NK-92 (cell line): Measurements from ENCODE around the gene SREBF1.

Experiments
- DNase-seq: peaks from one replicate; lab custom pipeline; 2025; ENCODE audit not compliant: unreplicated experiment; lab: John Stamatoyannopoulos, UW

Gene SREBF1

GRCh38 chr17:17859909-17860765 lies 23.4 kb upstream of the SREBF1 start:
- DNase-seq, result no peak

GRCh38 chr17:17857496-17857895 lies 20.7 kb upstream of the SREBF1 start:
- no peak for DNase-seq

- no peak for DNase-seq
Measured at GRCh38 chr17:17856386-17856785, 19.6 kb upstream of the SREBF1 start.

GRCh38 chr17:17855976-17856375 lies 19.2 kb upstream of the SREBF1 start:
- no peak for DNase-seq

- no peak for DNase-seq
Measured at GRCh38 chr17:17853811-17854447, 17.1 kb upstream of the SREBF1 start.

GRCh38 chr17:17852930-17853329 lies 16.1 kb upstream of the SREBF1 start:
- no peak for DNase-seq

GRCh38 chr17:17851103-17852002 lies 14.6 kb upstream of the SREBF1 start:
- DNase-seq, result no peak

- DNase-seq, result no peak
Measured at GRCh38 chr17:17849845-17850373, 13.1 kb upstream of the SREBF1 start.

GRCh38 chr17:17849147-17849820 lies 12.5 kb upstream of the SREBF1 start:
- DNase-seq, result no peak

- DNase-seq, result no peak
Measured at GRCh38 chr17:17848311-17849082, 11.7 kb upstream of the SREBF1 start.

- no peak for DNase-seq
Measured at GRCh38 chr17:17847726-17848125, 10.9 kb upstream of the SREBF1 start.

- DNase-seq, result no peak
Measured at GRCh38 chr17:17847118-17847689, 10.4 kb upstream of the SREBF1 start.

- no peak for DNase-seq
Measured at GRCh38 chr17:17846645-17847044, 9.9 kb upstream of the SREBF1 start.

- DNase-seq, result no peak
Measured at GRCh38 chr17:17846003-17846402, 9.2 kb upstream of the SREBF1 start.

GRCh38 chr17:17845046-17845775 lies 8.4 kb upstream of the SREBF1 start:
- DNase-seq, result no peak

- DNase-seq, result no peak
Measured at GRCh38 chr17:17844500-17844899, 7.7 kb upstream of the SREBF1 start.

- DNase-seq, result no peak
Measured at GRCh38 chr17:17844079-17844478, 7.3 kb upstream of the SREBF1 start.

- DNase-seq, result no peak
Measured at GRCh38 chr17:17843096-17843495, 6.3 kb upstream of the SREBF1 start.
